Measurements from ENCODE around the gene GPR52.

GPR52 gene

DNA sequence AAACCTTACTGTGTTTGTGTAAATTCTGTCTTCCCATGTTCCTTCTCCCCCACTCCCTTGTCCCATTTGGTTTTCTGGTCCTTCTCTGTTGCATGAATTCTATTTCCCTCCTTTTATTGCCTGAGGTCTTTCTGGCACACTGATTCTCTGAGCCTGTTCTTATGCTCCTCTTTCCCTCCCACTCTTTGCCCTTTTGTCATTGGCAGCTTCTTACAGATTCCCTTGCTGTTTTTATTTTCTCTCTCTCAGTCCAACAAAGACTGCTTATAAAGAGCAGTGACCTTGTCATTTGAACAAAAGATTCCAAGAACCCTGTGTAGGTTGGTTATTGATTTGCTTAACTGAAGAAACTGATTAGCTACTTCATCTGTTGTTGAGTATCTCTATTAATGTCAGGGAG is 49.7 kb downstream of the GPR52 start:
- DNase-seq (ENCODE audit: low read depth), result no peak
- TF ChIP-seq MYC (IDR thresholded peaks at IDR 0.05; ENCODE audit: low read depth, low read length) (no peak), CTCF (IDR thresholded peaks at IDR 0.05; ENCODE audit: low read depth, low read length) (no peak), POLR2A (IDR thresholded peaks at IDR 0.05; ENCODE audit: extremely low read depth, insufficient read length) (no peak)
- TF ChIP-seq, protein P1, sequence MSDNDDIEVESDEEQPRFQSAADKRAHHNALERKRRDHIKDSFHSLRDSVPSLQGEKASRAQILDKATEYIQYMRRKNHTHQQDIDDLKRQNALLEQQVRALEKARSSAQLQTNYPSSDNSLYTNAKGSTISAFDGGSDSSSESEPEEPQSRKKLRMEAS (IDR thresholded peaks at IDR 0.05; ENCODE audit: low read depth, low read length), result no peak
- no peak overlapping the region for H3K4me3 ChIP-seq (ENCODE audit: low read depth, low read length)
